GM12801 (cell line): ENCODE results near the gene ABHD15.

Source experiments
- CTCF ChIP-seq: IDR thresholded peaks from one replicate; pipeline ENCODE4 v1.5.1; 2011; ENCODE audit warnings: control low read depth; ENCODE audit not compliant: insufficient read length; ENCODE audit errors: extremely low read depth

ABHD15 gene

GRCh38 chr17:29588017-29588561 is 21.3 kb upstream of the ABHD15 start:
- TF ChIP-seq CTCF, result no peak

- no peak for TF ChIP-seq CTCF
Observed at GRCh38 chr17:29587591-29587990, 20.8 kb upstream of the ABHD15 start.

- TF ChIP-seq CTCF, result no peak
Observed at GRCh38 chr17:29586676-29587469, 20.0 kb upstream of the ABHD15 start.

- no peak for TF ChIP-seq CTCF
Observed at GRCh38 chr17:29585080-29585751, 18.4 kb upstream of the ABHD15 start.

- TF ChIP-seq CTCF, result no peak
Observed at GRCh38 chr17:29584452-29585079, 17.7 kb upstream of the ABHD15 start.

DNA sequence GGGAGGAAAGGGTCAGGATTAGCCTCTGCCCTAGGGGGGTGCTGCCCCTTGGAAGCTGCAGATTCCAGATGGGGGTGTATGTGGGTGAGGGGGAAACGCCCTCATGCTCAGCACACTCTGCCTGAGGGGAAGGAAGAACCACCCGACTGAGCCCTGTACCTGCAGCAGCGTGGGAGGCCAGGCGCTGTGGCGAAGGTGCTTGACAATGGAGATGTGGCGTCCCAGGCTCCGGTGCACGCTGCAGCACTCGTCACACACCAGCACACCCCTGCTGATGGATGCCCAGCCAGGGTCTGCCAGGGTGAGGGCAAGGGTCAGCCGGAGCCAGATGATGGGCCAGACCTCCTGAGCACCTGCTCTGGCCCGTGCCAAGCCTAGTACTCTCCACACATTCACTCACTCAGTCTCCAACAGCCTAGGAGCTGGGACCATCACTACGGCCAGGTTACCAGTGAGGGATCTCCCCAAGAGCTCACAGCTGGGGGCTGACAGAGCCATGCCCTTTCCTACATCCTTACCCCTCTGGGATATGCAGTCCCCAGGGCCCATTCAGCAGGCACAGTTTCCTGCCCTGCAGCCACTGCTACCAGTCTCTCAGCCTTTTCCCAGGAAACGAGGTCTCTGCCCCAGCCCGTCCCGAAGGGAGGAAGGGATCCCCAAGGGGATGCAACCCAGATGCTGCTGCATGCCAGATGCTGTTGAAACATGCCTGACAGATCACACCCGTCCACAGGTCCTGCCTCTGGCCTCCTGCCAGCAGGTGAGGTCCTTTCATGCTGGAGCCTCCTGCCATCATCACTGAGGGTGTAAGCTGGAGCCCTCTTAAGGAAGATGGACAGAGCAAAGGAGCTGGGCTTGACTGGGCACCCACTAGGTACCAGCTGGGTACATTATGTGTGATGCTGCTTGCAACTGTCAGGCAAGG is 16.7 kb upstream of the ABHD15 start:
- TF ChIP-seq CTCF, result no peak
